Stimulated activated CD8-positive, alpha-beta memory T cell treated with anti-CD3 and anti-CD28 coated beads, Interleukin-7, amount 100 ng/mL, for 24 hours (primary cell): ENCODE results near the gene ANKRD50.

Experiments
- DNase-seq: peaks from one replicate; pipeline ENCODE4 v3.0.0-alpha.2; 2020; ENCODE audit warnings: low read depth

Gene ANKRD50

DNA sequence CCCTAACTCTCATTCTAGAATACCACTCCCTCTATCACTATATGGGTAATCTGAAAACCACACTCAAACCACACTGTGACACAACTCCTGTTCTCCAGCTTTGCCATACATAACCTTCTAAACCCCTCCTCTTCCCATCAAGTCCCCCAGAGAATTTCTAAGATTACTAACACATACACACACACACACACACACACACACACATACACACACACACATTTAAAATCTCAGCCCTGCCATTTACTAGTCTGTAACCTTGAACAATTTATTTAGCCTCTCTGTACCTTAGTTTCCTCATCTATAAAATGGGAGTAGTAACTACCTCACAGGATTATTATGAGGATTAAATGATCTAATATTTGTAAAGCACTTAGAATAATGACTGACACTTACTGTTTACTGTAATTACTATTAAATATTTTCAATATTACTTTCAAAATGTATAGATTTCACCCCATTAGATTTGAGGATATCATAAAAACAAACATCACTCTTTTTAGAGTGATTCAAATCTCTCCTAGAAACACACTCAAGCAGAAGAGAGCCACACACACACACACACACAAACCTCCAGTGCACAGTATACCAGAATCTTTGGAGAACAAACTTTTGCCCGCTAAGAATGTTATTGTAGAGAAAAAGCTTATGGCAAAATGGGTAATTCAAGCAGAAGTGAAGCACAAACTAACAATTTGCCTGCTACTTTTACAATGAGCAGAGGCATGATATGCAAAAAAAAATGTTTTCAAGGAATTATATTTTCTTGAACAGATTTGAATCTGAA, 3.8 kb downstream of the ANKRD50 start:
- no peak for DNase-seq

DNA sequence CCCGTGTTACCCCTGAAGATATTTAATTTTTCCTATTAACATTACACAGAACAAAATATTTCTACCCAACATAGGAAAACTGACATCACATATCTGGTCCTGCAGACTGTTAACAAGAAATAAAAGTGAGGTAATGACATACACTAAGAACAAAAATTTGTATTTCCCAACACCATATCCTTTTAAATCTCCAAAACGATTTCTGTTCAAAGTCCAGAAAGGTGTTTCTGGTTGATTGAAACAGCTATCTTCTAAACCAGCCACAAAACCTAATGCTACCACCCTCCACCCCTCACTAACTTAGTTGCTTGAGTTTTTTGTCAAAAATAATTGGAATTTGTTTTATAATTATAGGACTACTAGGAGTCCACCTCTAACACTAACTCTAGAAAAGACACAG, 7.1 kb downstream of the ANKRD50 start:
- DNase-seq = no peak

DNA sequence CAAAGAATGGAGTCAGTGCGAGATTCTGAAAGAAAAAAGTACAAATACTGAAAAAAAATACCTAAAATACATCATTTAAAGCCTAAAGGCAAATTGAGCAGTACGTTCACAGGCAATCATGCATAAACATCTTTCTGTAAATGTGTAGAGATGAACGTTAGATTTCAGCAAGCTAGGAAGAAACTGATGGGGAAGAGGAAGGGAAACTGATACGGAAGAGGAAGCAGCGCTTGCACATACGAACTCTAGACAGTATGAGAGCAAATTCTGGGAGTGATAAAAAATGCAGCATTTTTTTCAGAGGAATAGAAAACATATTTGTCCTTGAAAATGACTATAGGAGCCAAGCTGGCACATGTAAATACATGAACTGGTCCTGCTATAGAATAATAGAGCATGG, 9.4 kb downstream of the ANKRD50 start:
- DNase-seq = no peak

GRCh38 chr4:124697441-124697840, 15.1 kb downstream of the ANKRD50 start:
- no peak for DNase-seq

GRCh38 chr4:124696182-124696581, 16.4 kb downstream of the ANKRD50 start:
- DNase-seq = no peak

DNA sequence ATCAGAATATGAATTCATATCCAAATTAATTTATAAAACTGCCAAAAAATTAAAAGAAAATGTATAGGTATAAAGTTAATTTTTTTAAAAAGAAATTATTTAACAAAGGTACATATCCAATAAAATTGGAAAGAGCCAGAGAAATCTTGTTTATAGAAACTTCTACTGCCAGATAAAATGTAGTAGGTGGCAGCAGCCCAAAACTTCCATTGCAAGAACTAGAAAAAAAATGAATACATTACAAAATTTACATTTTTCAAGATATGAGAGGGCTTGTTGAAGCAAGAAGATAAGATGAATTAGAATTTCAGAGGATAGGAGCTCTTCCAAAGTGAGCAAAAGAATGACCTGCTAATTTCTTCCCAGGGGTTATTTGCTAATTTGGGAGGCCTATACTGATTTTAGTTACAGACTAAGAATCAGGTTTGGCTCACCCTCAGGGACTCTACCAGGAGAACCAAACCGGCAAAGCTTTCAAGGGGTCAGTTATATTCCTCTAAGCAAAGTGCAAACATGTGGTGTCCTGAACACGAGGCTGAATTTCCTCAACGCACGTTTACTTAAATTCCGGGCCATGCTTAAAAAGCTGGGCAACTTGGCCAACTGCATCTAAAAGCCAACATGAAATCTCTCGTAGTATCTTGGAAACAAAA, 17.5 kb downstream of the ANKRD50 start:
- no peak for DNase-seq

DNA sequence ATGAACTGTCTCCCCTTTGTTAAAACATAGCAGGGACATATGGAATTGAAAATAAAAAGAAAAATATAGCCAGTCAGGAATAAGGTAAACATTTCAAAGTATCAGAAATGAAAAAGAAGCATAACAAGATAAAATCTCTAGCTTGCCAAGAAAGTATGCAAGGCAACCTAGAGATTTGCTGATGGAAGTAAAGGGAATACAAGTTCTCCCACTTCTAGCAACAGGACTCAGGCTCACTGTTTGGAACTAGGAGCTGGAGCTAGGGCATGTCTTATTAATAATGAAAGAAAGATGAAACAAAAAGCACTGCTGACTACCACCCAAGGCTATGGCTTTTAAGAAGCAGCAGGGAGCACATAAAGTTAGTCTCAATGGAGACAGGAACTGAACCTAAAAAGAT, 18.2 kb downstream of the ANKRD50 start:
- DNase-seq = no peak

- no peak for DNase-seq
These were observed 20.7 kb downstream of the ANKRD50 start for GRCh38 chr4:124691801-124692200.

DNA sequence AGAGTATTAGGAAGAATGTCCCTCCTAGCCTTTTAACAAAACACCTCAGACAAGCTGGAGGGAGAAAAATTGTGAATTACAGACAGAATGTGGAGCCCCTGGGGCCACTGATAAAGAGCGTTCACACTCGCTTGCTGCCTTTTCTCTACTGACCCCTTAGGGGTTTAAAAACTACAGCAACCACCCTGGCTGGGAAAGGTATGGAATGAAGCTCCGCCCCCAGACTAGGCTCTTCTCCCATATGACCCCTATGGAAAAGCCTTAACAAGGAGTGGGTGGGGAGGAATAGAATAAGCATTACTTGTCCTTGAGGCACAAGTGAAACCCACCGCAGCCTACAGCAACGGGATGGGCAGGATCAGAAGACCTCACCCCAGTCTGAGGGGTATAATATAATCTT, 26.3 kb downstream of the ANKRD50 start:
- DNase-seq = no peak

- no peak for DNase-seq
These were observed 26.7 kb downstream of the ANKRD50 start for GRCh38 chr4:124685851-124686250.

- DNase-seq = no peak
These were observed 28.2 kb downstream of the ANKRD50 start for GRCh38 chr4:124684301-124684700.

DNA sequence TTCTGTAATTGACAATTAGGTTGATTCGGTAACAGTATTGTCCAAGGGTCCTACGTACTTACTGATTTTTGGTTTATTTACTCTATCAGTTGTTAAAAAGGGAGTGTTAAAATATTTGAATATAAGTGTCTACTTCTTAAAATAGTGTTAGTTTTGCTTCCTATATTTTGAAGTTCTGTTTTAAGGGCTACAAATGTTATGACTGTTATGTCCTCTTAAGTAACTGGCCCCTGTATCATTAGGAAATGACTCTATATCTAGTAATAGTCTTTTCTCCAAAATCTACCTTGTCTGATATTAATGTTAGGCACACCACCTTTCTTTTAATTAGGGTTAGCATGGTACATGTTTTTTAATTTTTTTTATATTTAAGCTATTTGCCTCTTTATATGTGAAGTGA, 30.1 kb downstream of the ANKRD50 start:
- no peak for DNase-seq

DNA sequence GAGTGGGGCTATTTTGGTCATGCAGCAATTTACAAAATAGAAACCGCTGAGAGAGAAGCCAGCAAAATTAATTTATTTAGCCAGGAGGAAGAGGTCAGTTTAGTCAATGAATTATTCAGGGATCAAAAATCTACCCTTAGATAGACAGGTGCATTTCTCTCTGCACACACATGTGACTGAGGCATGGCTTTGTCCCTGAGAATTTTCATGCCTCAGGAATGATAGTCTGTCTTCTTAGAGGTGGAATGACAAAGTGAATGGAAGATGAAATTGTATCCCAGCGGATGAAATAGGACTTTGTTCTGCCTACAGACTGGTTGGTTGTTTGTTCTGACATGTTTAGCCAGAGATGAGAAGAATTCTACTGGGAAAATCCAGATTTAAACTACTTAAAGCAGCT, 46.0 kb downstream of the ANKRD50 start:
- no peak for DNase-seq

- no peak for DNase-seq
These were observed 53.7 kb downstream of the ANKRD50 start for GRCh38 chr4:124658795-124659194.

DNA sequence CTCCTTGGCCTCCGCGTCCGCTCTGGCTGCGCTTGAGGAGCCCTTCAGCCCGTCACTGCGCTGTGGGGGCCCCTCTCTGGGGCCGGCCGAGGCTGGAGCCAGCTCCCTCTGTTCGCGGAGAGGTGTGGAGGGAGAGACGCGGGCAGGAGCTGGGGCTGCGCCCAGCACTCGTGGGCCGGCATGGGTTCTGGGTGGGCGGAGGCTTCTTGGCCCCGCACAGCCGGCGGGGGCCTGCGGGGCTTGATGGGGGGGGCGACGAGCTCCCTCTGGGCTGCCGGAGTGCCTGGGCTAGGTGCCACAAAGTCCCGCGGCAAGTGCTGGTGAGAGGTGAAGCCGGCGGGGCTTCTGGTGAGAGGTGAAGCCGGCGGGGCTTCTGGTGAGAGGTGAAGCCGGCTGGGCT, 61.9 kb downstream of the ANKRD50 start:
- no peak for DNase-seq

GRCh38 chr4:124647599-124647998, 64.9 kb downstream of the ANKRD50 start:
- DNase-seq = no peak

GRCh38 chr4:124644621-124645020, 67.9 kb downstream of the ANKRD50 start:
- no peak for DNase-seq

GRCh38 chr4:124642846-124643245, 69.7 kb downstream of the ANKRD50 start:
- DNase-seq = no peak

- no peak for DNase-seq
These were observed 70.7 kb downstream of the ANKRD50 start for GRCh38 chr4:124641715-124642381.

GRCh38 chr4:124640022-124640730, 72.4 kb downstream of the ANKRD50 start:
- no peak for DNase-seq

GRCh38 chr4:124637321-124637720, 75.2 kb downstream of the ANKRD50 start:
- DNase-seq = no peak

GRCh38 chr4:124636788-124637187, 75.7 kb downstream of the ANKRD50 start:
- no peak for DNase-seq

DNA sequence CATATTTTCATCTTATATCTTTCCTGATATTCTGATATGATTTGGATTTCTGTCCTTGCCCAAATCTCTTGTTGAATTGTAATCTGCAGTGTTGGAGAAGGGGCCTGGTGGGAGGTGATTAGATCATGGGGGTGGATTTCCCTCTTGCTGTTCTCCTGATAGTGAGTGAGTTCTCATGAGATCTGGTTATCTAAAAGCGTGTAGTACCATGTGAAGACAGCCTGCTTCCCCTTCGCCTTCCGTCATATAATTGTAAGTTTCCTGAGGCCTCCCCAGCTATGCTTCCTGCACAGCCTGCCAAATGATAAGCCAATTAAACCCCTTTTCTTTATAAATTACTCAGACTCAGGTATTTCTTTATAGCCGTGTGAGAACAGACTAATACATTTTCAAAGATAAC, 77.2 kb downstream of the ANKRD50 start:
- DNase-seq = no peak
